WTC11 (cell line): ENCODE measurements around the gene CDC6. TPM values are rescaled to one million over a fixed set of nuclear protein-coding genes. Genes with fewer than 3 reads are reported as not detected.
A peak's percentile ranks its signal among the peaks of the same experiment; 100 is the strongest.

Experiments used
- ATAC-seq: fragments of 200-7000 bp; cut with Tn5 transposase; 2 replicates; pipeline ENCODE4 v1.10.0; 2021; ENCODE audit warnings: mild to moderate bottlenecking, moderate library complexity
- CTCF ChIA-PET: fragments of 300-600 bp; sonication (Branson Sonifier 250); formaldehyde crosslinking; loops from one replicate; lab custom pipeline; 2021; ENCODE audit warnings: antibody characterized with exemption; lab: Charles Lee
- POLR2A ChIA-PET: fragments of 350-600 bp; sonication (Branson Sonifier 250); formaldehyde crosslinking; loops from one replicate; lab custom pipeline; 2021; ENCODE audit warnings: antibody characterized with exemption; lab: Charles Lee
- DNase-seq: peaks from one replicate; pipeline ENCODE4 v3.0.0; 2021; ENCODE audit warnings: low spot score
- H3K27ac Mint-ChIP-seq: 2 replicates; pipeline ENCODE4 v1.8.0; 2021; ENCODE audit warnings: mixed read lengths
- H3K27me3 Mint-ChIP-seq: 2 replicates; pipeline ENCODE4 v1.8.0; 2021; ENCODE audit warnings: low read depth, mild to moderate bottlenecking, moderate library complexity, mixed read lengths
- H3K36me3 Mint-ChIP-seq: 2 replicates; pipeline ENCODE4 v1.8.0; 2021; ENCODE audit warnings: mixed read lengths
- H3K4me1 Mint-ChIP-seq: 2 replicates; pipeline ENCODE4 v1.8.0; 2022; ENCODE audit warnings: mixed read lengths
- H3K4me3 Mint-ChIP-seq: 2 replicates; pipeline ENCODE4 v1.8.0; 2021; ENCODE audit warnings: mild to moderate bottlenecking, moderate library complexity, mixed read lengths
- H3K9me3 Mint-ChIP-seq: 2 replicates; pipeline ENCODE4 v1.8.0; 2021; ENCODE audit warnings: mixed read lengths
- ARID4B ChIP-seq: sonication (generic); formaldehyde crosslinking; IDR thresholded peaks from 2 replicates; pipeline ENCODE4 v1.8.0; 2023; ENCODE audit warnings: missing genetic modification reagents, mild to moderate bottlenecking, borderline replicate concordance
- ATF1 ChIP-seq: sonication (generic); formaldehyde crosslinking; IDR thresholded peaks from 2 replicates; pipeline ENCODE4 v1.8.1; 2023; ENCODE audit warnings: mild to moderate bottlenecking, moderate library complexity, missing genetic modification reagents
- CBFB ChIP-seq: sonication (generic); formaldehyde crosslinking; IDR thresholded peaks from 2 replicates; pipeline ENCODE4 v1.8.1; 2022; ENCODE audit warnings: mild to moderate bottlenecking, low read depth, missing genetic modification reagents
- CDX4 ChIP-seq: fragments of 250-450 bp; sonication (Bioruptor Pico); IDR thresholded peaks from 2 replicates; pipeline ENCODE4 v1.9.0; 2021; ENCODE audit warnings: moderate library complexity, mild to moderate bottlenecking, inconsistent platforms, borderline replicate concordance
- CREB1 ChIP-seq: sonication (generic); formaldehyde crosslinking; IDR thresholded peaks from 2 replicates; pipeline ENCODE4 v1.8.0; 2023; ENCODE audit warnings: mild to moderate bottlenecking, missing genetic modification reagents
- CREM ChIP-seq: sonication (generic); formaldehyde crosslinking; IDR thresholded peaks from 2 replicates; pipeline ENCODE4 v1.8.1; 2022; ENCODE audit warnings: mild to moderate bottlenecking, missing genetic modification reagents, moderate library complexity
- E2F1 ChIP-seq: sonication (generic); formaldehyde crosslinking; IDR thresholded peaks from 2 replicates; pipeline ENCODE4 v1.8.0; 2022; ENCODE audit warnings: mild to moderate bottlenecking, missing genetic modification reagents
- E2F4 ChIP-seq: sonication (generic); formaldehyde crosslinking; IDR thresholded peaks from 2 replicates; pipeline ENCODE4 v1.8.1; 2022; ENCODE audit warnings: low read depth, mild to moderate bottlenecking, moderate library complexity, missing genetic modification reagents, borderline replicate concordance
- FOXJ3 ChIP-seq: sonication (generic); formaldehyde crosslinking; IDR thresholded peaks from 2 replicates; pipeline ENCODE4 v1.9.0; 2021; ENCODE audit warnings: missing genetic modification reagents, mild to moderate bottlenecking, borderline replicate concordance
- FOXK1 ChIP-seq: sonication (generic); formaldehyde crosslinking; IDR thresholded peaks from 2 replicates; pipeline ENCODE4 v1.8.0; 2022; ENCODE audit warnings: mild to moderate bottlenecking, moderate library complexity, missing genetic modification reagents
- GABPB1 ChIP-seq: sonication (generic); formaldehyde crosslinking; IDR thresholded peaks from 2 replicates; pipeline ENCODE4 v1.8.1; 2023; ENCODE audit warnings: mild to moderate bottlenecking, missing genetic modification reagents
- GTF2I ChIP-seq: fragments of 250-450 bp; sonication (Bioruptor Pico); conservative IDR thresholded peaks from 2 replicates; pipeline ENCODE4 v1.4.0; 2021; ENCODE audit warnings: mild to moderate bottlenecking
- MAX ChIP-seq: sonication (generic); formaldehyde crosslinking; IDR thresholded peaks from 2 replicates; pipeline ENCODE4 v1.8.0; 2022; ENCODE audit warnings: mild to moderate bottlenecking, missing genetic modification reagents
- OVOL2 ChIP-seq: fragments of 250-450 bp; sonication (Bioruptor Pico); IDR thresholded peaks from 2 replicates; pipeline ENCODE4 v1.9.0; 2021; ENCODE audit warnings: mild to moderate bottlenecking, borderline replicate concordance
- SOX15 ChIP-seq: fragments of 250-450 bp; sonication (Bioruptor Pico); IDR thresholded peaks from 2 replicates; pipeline ENCODE4 v1.9.0; 2021; ENCODE audit warnings: mild to moderate bottlenecking
- SP1 ChIP-seq: sonication (generic); formaldehyde crosslinking; conservative IDR thresholded peaks from 2 replicates; pipeline ENCODE4 v1.8.1; 2022; ENCODE audit warnings: missing genetic modification reagents
- TEAD1 ChIP-seq: sonication (generic); formaldehyde crosslinking; IDR thresholded peaks from 2 replicates; pipeline ENCODE4 v1.8.0; 2022; ENCODE audit warnings: mild to moderate bottlenecking, missing genetic modification reagents
- ZBTB21 ChIP-seq: sonication (generic); formaldehyde crosslinking; IDR thresholded peaks from 2 replicates; pipeline ENCODE4 v1.8.1; 2023; ENCODE audit warnings: mild to moderate bottlenecking, missing genetic modification reagents, borderline replicate concordance
- ZNF121 ChIP-seq: sonication (generic); formaldehyde crosslinking; IDR thresholded peaks from 2 replicates; pipeline ENCODE4 v1.8.0; 2023; ENCODE audit warnings: missing genetic modification reagents
- ZNF416 ChIP-seq: fragments of 250-450 bp; sonication (Bioruptor Pico); IDR thresholded peaks from 2 replicates; pipeline ENCODE4 v1.9.0; 2021; ENCODE audit warnings: mild to moderate bottlenecking, inconsistent platforms
- ZNF425 ChIP-seq: fragments of 250-450 bp; sonication (Bioruptor Pico); conservative IDR thresholded peaks from 2 replicates; pipeline ENCODE4 v1.9.0; 2021; ENCODE audit warnings: mild to moderate bottlenecking
- total RNA-seq: library from RNA; stranded (reverse); gene quantifications from 3 replicates; pipeline ENCODE4 v1.2.3, GENCODE V29; 2021
- TF ChIP-seq, protein P1 (sequence below): sonication (generic); formaldehyde crosslinking; IDR thresholded peaks from 2 replicates; pipeline ENCODE4 v1.8.1; 2023; ENCODE audit warnings: mild to moderate bottlenecking, moderate library complexity, missing genetic modification reagents
- TF ChIP-seq, protein P2 (sequence below): sonication (generic); formaldehyde crosslinking; IDR thresholded peaks from 2 replicates; pipeline ENCODE4 v1.8.0; 2023; ENCODE audit warnings: missing genetic modification reagents

CDC6 gene
- total RNA-seq, 1 experiment from 2014 or later: 125 TPM

- TF ChIP-seq, protein P1, sequence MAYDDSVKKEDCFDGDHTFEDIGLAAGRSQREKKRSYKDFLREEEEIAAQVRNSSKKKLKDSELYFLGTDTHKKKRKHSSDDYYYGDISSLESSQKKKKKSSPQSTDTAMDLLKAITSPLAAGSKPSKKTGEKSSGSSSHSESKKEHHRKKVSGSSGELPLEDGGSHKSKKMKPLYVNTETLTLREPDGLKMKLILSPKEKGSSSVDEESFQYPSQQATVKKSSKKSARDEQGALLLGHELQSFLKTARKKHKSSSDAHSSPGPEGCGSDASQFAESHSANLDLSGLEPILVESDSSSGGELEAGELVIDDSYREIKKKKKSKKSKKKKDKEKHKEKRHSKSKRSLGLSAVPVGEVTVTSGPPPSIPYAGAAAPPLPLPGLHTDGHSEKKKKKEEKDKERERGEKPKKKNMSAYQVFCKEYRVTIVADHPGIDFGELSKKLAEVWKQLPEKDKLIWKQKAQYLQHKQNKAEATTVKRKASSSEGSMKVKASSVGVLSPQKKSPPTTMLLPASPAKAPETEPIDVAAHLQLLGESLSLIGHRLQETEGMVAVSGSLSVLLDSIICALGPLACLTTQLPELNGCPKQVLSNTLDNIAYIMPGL (CRISPR knock-in tag): no peak
- no peak for TF ChIP-seq FOXJ3 (CRISPR knock-in tag)
- TF ChIP-seq ZNF416 (CRISPR knock-in tag): no peak
- TF ChIP-seq ATF1: no peak
- TF ChIP-seq TEAD1 (CRISPR knock-in tag): no peak
- no peak for TF ChIP-seq SOX15 (CRISPR knock-in tag)
- no peak for TF ChIP-seq CBFB (CRISPR knock-in tag)
- TF ChIP-seq, protein P2, sequence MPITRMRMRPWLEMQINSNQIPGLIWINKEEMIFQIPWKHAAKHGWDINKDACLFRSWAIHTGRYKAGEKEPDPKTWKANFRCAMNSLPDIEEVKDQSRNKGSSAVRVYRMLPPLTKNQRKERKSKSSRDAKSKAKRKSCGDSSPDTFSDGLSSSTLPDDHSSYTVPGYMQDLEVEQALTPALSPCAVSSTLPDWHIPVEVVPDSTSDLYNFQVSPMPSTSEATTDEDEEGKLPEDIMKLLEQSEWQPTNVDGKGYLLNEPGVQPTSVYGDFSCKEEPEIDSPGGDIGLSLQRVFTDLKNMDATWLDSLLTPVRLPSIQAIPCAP: no peak
- no peak for TF ChIP-seq OVOL2 (CRISPR knock-in tag)
- no peak for TF ChIP-seq FOXK1
- no peak for TF ChIP-seq CREM (CRISPR knock-in tag)
Observed at GRCh38 chr17:40251576-40251975, 36.1 kb upstream of the CDC6 start (continued).

DNA sequence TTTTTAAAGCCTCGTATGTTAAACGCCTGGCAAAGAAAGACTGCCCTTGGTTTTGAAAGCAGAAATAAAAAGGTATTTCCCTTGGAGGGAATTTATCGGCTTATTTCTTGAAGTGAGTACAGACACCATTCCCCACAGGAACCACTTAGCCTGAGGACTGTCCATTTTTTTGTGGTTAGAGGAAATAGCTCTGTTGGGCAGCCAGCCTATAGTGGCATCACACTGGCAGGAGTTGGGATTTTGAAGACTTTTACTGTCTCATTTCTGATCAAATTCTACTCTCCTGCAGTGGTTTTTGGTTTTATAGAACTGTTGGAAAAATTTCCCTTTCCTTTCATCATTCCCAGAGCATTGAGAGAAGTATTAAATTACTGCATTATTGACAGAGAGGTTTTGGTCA is 34.1 kb upstream of the CDC6 start:
- H3K4me3 Mint-ChIP-seq: no peak overlapping the region
- ChIA-PET POLR2A (no interaction called here), CTCF (interaction anchor here (0.6 kb wide), 2 partner anchors 34 to 140 kb away, joined by 3 read pairs; partner anchors contain the start of gene WIPF2)
- ATAC-seq (no peak), DNase-seq (no peak)
- H3K27ac Mint-ChIP-seq: peak overlapping the region; percentile 57; the same call in 1 of the 2 replicates
- peaks cover 21% of the 10 kb centered on the region for H3K36me3 Mint-ChIP-seq
- no peak for TF ChIP-seq SP1
- TF ChIP-seq TEAD1 (CRISPR knock-in tag): no peak
- no peak for TF ChIP-seq E2F1 (CRISPR knock-in tag)
- no peak for TF ChIP-seq CDX4 (CRISPR knock-in tag)
- no peak for TF ChIP-seq CREB1 (CRISPR knock-in tag)
- TF ChIP-seq FOXK1: no peak
- TF ChIP-seq GTF2I: no peak
- H3K4me1 Mint-ChIP-seq: no peaks in the 10 kb centered on the region
- H3K27me3 Mint-ChIP-seq: no peaks in the 10 kb centered on the region
- no peaks in the 10 kb centered on the region for H3K9me3 Mint-ChIP-seq

DNA sequence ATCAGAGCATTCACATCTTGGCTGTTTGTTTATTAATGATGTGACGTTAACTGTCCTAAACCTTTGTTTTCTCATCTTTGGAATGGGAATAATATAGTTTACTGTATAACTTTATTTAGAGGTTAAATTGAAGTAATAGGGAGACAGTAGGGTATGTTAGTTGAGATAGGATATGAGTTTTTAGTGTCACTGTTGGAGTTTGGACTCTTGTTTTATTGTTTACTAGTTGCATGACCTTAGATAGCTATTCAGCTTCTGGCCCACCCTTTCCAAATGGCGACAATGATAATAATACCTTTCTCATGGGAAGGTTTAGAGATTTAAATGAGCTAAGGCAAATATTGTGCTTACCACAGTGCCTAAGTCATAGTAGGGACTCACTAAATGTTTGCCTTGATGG is 28.2 kb upstream of the CDC6 start:
- CTCF ChIA-PET: interaction anchor here (0.6 to 1.3 kb wide), 3 partner anchors 40 to 95 kb away, joined by 3 to 6 read pairs (median 5); partner anchors contain the start of gene WIPF2
- H3K36me3 Mint-ChIP-seq: peaks cover 57% of the 10 kb centered on the region
- H3K27me3 Mint-ChIP-seq: no peaks in the 10 kb centered on the region
- POLR2A ChIA-PET: no interaction called here
- H3K4me1 Mint-ChIP-seq: peaks cover 2% of the 10 kb centered on the region; the same call in 1 of the 2 replicates
- ATAC-seq (no peak), DNase-seq (no peak)
- H3K9me3 Mint-ChIP-seq: no peaks in the 10 kb centered on the region
- H3K27ac Mint-ChIP-seq: no peak overlapping the region
- no peak overlapping the region for H3K4me3 Mint-ChIP-seq
- TF ChIP-seq GABPB1 (CRISPR knock-in tag): no peak
- no peak for TF ChIP-seq ZNF425 (CRISPR knock-in tag)
- TF ChIP-seq E2F4 (CRISPR knock-in tag): no peak
- no peak for TF ChIP-seq MAX (CRISPR knock-in tag)
- no peak for TF ChIP-seq ZBTB21 (CRISPR knock-in tag)
- TF ChIP-seq ARID4B: no peak
- no peak for TF ChIP-seq ZNF121 (CRISPR knock-in tag)
